Effector CD4-positive, alpha-beta T cell (primary cell): Measurements from ENCODE around the gene RNF121.

Source experiments
- DNase-seq: peaks from one replicate; pipeline ENCODE4 v3.0.0-alpha.2; 2020

The RNF121 gene

DNA sequence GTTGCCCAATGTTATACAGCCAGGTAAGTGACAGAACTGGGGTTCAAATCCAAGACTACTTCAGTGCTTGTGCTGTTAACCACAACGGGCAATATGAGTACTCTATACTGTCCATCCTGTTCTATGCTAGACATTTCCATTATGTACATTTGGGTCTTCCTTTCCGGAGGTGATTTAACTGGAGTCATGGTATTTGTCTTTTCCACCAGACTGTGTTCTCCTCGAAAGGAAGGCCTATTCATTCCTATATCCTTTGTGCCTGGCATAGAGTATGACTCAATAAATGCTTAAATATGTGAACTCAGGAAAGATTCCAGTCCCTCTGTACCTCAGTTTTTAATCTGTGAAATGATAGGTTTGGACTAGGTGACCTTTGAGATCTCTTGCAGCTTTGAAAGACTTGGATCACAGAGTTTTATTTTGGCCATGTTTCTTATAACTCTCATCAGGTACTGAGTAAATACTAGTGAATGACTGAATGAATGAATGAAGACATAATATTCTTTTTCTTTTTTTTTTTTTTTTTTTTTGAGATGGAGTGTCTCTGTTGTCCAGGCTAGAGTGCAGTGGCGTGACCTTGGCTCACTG lies 6.6 kb downstream of the RNF121 start:
- no peak for DNase-seq

GRCh38 chr11:71936825-71937224 lies 8.0 kb downstream of the RNF121 start:
- DNase-seq: no peak

DNA sequence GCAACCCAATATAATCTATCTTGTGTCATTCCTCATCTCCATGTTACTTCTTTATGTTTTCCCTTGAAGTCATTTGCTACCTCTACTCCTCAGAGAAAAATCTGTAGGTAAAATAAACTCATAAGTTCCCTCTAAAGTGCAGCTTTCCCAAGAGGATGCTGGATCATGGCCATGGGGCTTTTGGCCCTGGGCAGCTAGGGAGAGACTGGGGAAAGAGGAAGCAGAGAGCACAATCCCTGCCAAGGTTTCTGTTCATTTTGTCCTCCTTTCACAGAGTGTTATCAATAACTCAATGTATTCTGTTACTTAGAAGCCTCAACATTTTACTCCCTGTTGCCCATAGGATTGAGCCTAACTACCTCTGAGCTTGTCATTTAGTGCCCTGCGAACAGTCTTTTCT lies 9.0 kb downstream of the RNF121 start:
- no peak for DNase-seq

- no peak for DNase-seq
Measured at GRCh38 chr11:71940561-71941219, 11.8 kb downstream of the RNF121 start.

- no peak for DNase-seq
Measured at GRCh38 chr11:71946144-71946571, 17.3 kb downstream of the RNF121 start.

GRCh38 chr11:71947498-71947897 lies 18.7 kb downstream of the RNF121 start:
- no peak for DNase-seq

GRCh38 chr11:71948314-71949027 lies 19.6 kb downstream of the RNF121 start:
- DNase-seq: no peak

- DNase-seq: no peak
Measured at GRCh38 chr11:71949034-71949433, 20.2 kb downstream of the RNF121 start.

GRCh38 chr11:71951741-71952310 lies 23.0 kb downstream of the RNF121 start:
- DNase-seq: no peak

- no peak for DNase-seq
Measured at GRCh38 chr11:71955898-71956456, 27.1 kb downstream of the RNF121 start.

DNA sequence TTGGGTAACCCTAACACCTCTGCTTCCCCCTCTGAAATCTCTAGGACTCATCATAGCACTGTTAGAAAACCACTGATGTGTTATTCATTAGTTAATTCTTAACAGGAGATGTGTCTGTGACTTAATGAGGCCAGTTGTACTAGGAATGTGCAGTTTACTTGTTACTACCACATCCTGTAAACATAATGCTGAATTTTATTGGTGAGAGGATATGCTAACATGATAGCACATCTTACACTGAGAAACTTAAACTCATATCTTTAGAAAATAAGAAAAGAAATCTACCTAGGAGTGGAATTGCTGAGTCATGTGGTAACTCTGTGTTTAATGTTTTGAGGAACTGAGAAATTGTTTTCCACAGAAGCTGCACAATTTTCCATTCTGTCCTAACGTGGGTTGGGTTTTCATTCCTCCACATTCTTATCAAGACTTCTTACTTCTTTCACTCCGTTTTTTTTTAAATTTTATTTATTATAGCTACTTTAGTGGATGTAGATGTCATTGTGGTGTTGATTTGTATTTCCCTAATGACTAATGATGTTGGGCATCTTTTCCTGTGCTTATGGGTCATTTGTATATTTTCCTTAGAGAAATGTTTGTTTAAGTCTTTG lies 33.7 kb downstream of the RNF121 start:
- no peak for DNase-seq

GRCh38 chr11:71963468-71963867 lies 34.6 kb downstream of the RNF121 start:
- no peak for DNase-seq

DNA sequence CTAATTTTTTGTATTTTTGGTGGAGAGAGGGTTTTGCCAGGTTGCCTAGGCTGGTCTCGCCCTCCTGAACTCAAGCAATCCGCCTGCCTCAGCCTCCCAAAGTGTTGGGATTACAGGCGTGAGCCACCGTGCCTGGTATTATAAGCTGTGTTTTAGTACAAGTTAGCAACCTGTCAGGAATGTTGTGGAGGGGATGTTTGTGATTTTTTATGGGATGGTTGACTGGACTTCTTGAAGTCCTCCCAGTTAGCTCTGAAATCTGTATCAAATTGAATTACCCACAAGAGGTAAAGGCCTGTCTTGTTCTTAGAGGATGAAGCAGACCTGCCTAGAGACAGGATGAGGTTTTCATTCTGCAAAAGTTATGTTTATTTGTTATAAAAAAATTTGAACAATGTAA lies 35.8 kb downstream of the RNF121 start:
- no peak for DNase-seq

- DNase-seq: no peak
Measured at GRCh38 chr11:71971680-71972079, 42.8 kb downstream of the RNF121 start.

- no peak for DNase-seq
Measured at GRCh38 chr11:71976551-71976950, 47.7 kb downstream of the RNF121 start.

- no peak for DNase-seq
Measured at GRCh38 chr11:71977090-71977489, 48.2 kb downstream of the RNF121 start.

GRCh38 chr11:71977743-71978418 lies 49.0 kb downstream of the RNF121 start:
- peak; percentile 38 for DNase-seq

GRCh38 chr11:71979094-71979493 lies 50.2 kb downstream of the RNF121 start:
- no peak for DNase-seq

- DNase-seq: no peak
Measured at GRCh38 chr11:71979602-71980001, 50.8 kb downstream of the RNF121 start.

- DNase-seq: no peak
Measured at GRCh38 chr11:71986131-71986530, 57.3 kb downstream of the RNF121 start.

DNA sequence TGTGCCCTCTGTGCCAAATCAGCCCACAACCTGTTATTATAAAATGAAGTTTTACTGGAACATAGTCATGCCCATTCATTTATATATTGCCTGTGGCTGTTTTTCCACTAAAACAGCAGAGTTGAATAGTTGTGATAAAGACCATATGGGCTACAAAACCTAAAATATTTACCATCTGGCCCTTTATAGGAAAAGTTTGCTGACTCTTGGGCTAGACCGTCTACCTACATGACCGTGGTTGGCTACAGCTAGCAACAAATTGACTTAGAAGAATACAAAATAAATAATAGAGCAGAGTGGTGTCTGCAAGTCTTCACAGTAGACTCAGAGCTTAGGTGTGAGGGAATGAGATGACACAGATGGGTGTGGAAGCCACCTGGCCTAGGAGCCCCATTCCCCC lies 58.7 kb downstream of the RNF121 start:
- DNase-seq: no peak

- DNase-seq: no peak
Measured at GRCh38 chr11:71988050-71988449, 59.2 kb downstream of the RNF121 start.
